GM12878 (cell line): ENCODE results near the gene CCDC71.

ENCODE experiments used
- CBFB ChIP-seq: IDR thresholded peaks from 2 replicates; pipeline ENCODE4 v1.6.1; 2016; ENCODE audit warnings: antibody characterized with exemption, low read depth
- POLR2AphosphoS5 ChIP-seq: IDR thresholded peaks from 2 replicates; pipeline ENCODE4 v1.6.1; 2011; ENCODE audit warnings: mild to moderate bottlenecking, low read length, inconsistent platforms

- TF ChIP-seq POLR2AphosphoS5: no peak
- TF ChIP-seq CBFB: no peak
These were observed 43.1 kb downstream of the CCDC71 start for GRCh38 chr3:49122886-49123545.
